KG1 (cell line): ENCODE measurements around the gene WDR64.

Experiments
- DNase-seq: peaks from one replicate; lab custom pipeline; 2025; lab: John Stamatoyannopoulos, UW

Gene WDR64

DNA sequence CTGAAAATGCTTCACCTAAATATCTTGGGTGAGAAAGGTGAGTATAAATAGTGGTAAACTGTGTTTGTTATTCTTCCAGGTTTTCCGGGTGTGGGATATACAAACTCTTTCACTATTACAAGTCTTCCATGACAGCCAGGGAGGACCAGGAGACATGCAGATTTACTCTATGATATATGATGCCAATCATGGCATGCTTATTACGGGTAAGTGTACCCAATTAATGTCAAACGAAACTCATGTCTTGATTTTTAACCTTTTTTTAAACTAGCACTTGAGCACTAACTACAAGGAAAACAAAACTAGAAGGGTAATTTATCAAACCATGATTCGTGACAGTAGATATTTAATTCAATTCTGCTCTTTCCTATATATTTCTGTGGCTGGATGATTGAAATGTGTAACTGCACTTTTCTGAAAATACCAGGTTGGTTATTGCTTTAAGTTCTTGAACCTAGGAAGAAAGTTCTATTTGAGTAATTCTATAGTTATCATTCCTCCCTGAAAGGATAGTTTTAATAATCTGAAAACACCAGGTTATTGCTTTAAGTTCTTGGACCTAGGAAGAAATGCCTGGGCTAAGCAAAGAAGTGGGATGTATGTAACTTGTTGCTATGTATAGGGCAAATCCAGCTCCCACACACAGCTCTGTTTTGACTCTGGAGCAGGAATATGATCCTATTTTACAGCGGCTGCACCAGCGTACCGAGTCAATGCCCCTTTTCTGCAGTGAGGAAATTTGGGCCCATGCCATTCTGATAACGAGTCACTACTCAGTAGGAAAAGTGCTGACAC lies 86.4 kb downstream of the WDR64 start:
- DNase-seq = no peak

DNA sequence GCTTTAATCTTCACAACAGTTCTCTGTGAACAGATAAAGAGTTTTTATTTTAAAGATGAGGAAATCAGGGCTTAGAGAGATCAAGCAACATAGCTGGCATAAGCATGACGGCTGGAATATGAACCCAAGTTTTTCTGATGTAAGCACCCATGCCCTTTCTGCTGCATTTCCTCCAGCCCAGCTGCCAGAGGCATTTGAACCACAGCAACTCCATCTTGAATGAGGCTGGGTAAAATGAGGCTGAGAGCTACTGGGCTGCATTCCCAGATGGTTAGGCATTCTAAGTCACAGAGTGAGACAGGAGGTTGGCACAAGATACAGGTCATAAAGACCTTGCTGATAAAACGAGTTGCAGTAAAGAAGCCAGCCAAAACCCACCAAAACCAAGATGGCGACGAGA lies 90.0 kb downstream of the WDR64 start:
- DNase-seq = no peak

DNA sequence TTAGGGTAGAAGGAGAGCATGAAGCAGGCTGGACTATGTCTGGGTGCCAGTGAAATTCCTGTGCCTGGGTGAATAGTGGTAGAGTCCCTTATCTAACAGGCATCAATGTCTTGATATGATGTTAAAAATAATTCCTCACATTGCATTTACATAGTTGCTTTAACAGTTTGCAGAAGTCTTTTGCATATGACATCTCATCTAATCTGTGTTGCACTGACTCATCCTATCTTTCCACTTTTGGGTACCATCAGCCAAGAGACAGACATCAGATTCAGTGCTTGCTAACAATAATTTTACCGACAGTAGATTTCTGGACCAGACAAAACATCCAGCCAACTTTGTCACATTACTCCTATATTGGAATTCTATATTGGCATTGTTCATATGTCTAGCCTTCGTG lies 92.5 kb downstream of the WDR64 start:
- no peak for DNase-seq

DNA sequence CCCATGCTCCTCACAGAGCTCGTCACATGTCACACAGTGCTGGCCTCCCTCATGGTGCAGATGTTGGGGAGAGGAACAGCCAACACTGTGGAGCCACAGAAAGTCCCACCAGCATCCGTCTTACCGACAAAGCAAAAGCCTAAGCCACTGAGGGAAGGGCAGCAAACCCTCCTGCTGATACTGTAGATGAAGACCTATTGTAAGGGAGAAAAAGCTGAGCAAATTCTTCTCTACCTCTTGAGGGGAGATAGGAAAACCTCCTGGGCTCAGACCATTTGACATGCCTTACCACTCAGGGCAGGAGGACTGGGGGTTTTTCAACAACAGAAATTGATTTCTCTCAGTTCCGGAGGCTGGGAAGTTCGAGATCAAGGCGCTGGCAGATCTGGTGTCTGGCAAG lies 95.9 kb downstream of the WDR64 start:
- DNase-seq = no peak

DNA sequence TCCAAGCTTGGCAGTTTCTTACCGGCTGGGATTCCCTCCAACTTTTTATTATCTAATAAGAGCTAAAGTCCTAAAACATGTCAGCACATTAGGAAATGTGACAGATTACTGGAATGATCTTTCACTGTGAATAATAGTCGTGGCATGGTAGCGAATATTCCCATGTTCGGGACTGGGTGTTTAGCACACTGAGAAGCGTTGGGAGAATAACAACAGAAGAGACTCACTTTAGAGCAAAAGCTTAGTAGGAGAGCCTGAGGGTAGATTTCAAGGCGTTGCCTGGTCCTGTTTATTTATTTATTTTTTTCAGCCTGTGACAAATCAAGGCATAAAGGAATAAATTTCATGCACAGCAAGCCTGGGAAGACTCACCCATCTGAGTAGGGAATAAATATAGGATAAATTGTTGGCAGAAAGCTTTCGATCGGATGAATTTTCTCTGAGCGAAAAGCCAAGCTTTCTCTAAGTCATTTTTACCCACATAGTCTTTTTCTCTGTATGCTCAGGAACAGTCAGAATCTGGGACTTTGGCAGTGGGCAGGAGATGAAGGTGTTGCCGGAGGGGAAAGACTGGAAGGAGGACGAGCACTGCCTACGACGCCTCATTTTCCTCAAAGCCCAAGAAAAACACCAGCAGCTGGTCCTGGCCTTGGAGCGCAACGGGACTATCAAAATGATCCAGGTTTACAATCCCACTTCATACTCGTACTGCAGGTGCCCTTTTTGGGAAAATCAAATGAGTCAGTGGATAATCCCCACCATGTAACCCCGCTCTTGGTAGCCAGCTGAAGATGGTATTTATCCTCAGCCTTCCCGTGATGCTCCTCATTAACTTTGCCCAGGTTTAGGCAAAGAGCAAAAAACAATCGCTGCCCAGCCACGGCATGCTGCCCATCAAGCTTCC lies 97.2 kb downstream of the WDR64 start:
- DNase-seq = no peak

DNA sequence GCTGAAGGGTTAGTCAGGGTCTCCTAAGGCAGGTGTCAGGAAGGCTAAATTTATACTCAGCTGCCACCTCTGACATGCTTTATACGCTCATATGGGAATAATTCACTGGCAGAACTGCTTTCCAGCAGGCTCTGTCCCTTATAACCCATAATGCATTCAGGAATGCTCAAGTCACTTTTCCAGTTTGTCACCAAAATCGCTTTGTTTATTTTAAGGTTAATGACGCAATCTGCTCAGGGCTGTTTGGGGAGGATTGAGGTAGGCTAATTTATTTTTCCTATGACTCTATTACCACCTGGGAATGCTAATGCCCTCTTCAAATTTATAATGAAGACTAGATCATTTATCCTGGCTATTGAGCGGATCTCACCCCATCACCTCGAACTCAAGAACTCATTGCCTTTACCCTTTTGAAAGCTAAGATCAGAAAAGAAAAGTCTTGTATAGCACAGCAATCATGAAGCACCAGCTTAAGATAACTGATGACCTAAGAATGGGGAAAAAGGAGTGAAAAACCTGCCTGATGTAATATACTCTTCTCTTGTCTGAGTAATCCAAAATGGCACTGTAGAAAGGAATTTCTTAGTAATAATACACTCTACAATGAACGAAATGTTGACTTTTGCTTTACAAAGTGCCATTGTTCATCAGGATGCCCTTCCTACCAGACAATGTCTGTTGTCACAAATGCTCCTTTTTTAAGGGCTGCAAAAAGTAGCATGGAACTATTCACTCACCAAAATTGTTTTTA lies 98.0 kb downstream of the WDR64 start:
- no peak for DNase-seq

DNA sequence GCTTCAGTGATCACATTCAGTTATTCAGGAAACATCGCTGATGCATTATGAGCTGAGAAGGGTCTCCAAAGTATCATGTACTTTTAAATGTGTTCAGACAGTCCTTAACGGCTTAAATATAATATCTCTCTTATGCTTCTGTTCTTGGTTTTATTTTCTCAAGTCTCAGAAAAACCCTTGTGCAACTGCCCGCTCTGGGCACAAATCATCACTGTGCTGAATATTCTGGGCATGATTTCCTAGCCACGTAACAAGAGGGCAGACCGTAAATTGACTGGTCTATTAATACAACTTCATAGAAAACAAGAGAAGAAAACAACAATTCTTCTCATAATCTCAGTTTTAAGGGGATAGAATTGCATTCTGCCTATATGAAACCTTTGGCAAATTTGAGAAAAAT lies 99.4 kb downstream of the WDR64 start:
- no peak for DNase-seq

DNA sequence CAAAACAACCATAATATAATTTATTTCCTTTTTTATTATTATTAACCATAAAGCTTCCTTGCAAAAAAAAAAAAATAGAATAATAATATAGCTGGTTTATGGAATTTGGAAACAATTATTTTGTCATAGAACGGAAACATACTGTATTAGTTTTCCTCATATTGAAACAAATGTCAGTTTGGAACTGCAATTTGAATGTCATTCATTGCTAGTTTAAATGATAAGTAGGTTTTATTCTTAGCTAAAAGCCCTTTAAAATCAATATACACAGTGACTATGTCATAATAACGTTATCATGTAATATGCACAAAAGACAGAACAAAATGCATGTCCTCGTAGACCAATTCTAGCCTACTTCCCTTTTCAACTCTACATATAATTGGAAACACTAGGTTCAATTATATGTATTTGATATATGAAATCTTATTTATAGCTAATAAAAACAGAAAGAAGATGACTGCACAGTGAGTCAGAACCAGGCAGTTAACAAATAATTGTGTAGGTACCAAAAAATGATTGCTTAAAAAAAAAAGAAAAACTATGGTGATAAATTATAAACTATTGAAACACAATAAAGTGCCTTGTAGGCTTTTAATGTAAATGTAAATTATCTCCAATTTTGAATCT lies 110.7 kb downstream of the WDR64 start:
- DNase-seq = no peak

DNA sequence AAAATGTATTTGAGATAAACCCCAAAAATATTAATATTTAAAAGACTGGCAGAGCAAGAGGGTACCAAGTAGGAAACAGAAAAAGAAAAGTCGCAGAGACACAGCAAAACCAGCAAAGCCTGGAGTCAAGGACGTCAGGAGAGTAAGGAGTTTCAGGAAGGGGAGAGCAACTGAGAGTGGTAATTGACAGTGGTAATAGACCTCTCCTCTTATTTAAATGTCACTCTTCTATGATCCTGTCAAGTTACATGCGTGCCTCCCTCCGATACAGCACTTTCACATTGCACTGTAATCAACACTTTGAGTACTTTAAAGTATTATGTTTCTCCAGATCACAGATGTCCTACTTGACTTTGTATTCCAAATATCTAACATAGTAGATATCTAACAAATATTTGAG lies 113.3 kb downstream of the WDR64 start:
- DNase-seq = no peak

DNA sequence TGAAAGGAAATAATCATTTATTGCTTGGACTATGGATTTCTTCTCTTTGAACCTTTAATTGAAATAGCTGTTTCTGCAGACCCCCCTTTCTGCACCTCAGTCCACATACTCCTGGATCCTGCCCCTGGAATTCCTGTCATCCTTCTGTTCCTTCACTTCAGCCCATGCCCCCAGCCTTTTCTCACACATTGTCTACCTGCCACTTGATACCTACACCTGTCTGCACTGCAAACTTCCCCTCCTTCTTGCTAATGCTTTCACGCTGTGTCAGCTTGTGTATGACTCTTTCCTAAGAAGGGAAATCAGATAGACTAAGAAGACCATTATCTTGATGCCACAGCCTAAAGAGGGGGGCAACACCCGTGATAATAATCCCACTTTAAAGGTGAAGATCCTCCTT lies 115.7 kb downstream of the WDR64 start:
- DNase-seq = no peak

DNA sequence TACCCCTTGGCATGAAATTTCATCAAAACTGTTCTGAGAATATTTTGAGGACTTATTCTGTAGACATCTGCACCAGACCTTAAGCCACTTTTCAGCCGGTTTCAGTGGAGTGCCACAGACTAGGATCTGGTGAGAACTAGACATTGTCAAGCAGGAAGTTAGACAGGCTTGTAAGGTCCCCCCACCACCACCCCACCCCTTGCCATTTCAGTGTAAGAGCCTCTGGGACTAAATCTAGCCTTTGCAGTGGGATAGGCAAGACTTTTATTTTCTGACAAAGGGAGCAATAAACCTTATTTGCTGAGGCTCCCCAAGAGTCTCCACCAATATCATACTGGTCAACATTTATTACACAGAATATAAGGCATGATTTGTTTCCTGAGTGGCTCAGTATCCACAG lies 118.0 kb downstream of the WDR64 start:
- DNase-seq = no peak

DNA sequence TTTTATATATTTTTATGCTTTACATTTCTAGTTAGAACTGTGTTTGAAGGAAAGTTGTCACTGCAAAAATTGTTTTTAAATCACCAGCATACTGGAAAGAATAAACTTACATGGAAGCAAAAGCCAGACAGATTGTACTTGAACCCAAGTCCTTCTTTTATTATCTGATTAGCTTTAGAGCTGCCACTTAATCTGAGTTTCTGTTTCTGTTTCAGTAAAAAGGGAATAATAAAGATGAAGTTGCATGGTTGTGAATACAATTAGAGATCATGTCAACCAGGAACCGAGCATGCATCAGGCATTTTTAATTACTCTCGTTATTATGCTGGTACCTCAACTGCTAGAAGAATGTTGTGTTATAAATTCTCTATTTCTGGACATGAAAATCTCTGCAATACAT lies 119.0 kb downstream of the WDR64 start:
- DNase-seq = no peak

DNA sequence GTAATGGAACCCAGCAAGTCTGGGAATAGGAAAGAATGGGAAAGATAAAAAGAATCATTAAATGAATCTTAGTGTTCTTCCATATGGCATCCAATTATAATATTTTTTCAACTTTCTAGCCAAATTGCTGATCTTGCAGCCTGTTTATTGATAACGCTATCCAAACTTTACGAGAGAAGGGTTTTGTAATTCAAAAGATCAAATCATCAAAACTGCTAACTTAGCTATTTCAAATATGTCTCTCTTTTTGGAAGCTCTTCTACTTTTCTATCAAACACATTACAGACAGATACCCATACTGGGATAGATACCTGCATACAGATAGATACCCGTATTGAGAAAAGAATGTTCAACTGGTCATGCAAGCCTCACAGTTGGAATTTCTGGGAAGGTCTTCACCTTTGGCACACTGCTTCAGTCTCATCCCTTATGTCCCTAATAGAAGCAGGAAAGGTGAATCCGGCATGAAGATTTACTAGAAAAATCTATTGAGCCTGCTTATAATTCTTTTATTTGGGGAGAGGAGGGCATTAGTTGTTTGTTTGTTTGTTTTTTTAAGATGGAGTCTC lies 120.9 kb downstream of the WDR64 start:
- no peak for DNase-seq

DNA sequence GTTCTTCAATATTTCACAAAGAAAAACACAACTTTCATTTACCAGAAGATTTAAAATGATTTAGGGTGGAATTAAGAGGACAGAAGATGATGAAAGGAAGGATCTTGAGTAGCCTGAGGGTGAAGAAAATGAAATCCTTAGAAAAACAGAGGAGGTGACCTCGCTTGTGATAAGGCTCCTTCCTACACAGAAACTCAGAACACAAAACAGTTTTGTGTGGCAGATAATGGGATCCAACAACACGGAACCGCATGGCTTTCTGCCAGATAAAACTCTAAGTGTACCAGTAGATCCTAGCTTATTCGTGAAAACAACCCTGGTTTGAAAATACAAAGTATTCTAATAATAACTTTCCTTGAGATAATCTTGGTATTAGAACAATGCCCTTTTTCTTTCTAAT lies 121.9 kb downstream of the WDR64 start:
- DNase-seq = no peak

DNA sequence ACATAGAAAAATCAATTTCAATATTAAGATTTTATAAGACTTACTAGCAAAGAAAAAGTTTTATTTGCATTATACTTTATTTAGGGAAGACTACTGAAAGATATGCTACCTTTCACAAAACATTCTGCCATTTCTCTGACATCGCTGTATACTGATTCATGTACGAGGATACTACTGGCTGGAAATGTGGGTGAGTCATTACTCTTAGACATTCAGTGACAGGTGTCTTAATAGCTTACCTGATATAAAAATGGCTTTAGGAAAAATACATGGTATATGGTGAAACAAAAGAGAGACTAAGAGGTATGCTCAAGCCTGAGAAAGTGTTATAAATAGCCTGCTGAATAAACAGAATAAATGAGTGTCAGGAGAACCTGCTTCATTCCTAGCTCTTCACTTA lies 122.9 kb downstream of the WDR64 start:
- DNase-seq = no peak

DNA sequence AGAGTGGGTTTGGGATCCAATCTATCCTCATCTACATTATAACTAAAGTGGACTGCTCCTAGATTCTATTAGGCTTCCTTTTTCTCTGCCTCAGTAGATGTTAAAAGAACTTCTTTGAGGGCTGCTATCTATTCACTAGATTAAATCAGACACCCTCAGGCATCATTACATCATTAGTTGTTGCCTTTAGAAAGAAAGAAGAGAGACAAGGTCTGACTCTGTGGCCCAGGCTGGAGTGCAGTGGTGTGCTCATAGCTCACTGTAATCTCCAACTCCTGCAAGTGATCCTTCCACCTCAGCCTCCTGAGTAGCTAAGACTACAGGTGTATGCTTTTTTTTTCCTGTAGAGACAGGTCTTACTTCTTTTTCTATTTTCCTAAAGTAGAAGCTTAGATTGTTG lies 124.8 kb downstream of the WDR64 start:
- no peak for DNase-seq

DNA sequence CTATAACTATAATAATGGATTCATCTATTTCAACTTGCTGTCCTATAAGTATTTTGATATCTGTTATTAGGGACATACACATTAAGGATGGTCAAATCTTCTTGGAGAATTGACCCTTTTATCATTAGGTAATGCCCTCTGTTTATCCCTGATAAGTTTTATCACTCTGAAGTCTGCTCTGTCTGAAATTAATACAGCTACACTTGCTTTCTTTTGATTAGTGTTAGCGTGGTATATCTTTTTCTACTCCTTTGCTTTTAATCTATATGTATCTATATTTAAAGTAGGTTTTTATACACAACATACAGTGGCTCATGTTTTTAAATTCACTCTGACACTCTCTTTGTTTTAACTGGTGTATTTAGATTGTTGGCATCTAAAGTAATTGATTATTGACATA lies 126.0 kb downstream of the WDR64 start:
- DNase-seq = no peak

DNA sequence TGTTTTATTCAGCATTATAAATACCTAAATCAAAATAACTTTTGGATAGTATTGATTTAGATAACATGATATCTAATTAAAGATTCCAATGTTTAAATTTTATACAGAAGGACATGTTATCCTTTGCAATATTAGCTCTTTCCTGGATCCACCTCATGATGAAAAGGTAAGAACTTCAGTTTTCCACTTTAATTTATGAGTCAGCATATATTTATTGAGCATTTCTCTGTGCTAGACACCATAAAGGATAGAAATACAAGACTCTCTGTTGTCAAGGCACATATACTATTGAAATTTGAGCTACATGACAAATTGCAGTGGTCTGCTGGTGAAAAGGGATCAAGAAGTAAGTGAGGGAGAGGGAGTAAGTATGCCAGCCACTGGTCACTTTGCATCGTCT lies 127.8 kb downstream of the WDR64 start:
- no peak for DNase-seq

DNA sequence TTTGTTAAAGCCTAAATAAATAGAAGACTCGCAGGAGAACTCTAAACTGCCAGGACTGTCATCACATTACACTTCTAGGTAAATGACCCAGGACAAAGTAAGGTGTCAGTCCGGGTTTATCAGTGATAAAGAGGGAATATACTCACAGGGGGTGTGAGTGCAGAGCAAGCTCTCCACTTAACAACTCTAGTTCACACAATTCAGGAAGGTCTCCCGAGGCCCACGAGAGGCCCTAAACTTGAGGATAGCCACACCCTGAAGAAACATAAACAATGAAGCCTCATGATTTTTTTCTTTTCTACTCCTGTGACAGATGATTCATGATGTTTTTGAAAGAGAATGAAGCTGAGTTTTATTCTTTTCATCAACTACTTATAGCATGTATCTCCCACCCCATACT lies 130.3 kb downstream of the WDR64 start:
- no peak for DNase-seq

DNA sequence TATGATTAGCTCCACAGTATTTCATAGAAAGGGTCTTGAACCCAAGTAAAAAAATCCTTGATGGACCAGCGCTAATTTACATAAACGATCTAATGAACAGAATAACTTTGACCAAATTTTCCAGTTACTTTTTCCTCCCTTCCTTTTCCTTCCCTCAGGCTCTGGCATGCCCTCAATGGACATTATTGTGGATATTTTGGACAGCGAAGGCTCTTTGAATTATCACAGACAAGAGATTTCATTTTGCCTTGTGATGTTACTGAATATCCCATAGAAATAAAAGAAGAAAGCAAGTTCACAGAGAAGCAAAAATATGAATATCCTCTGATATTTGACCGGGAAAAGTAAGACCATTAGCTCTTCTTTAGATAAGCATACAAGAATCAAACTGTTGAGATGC lies 135.6 kb downstream of the WDR64 start:
- DNase-seq = no peak

DNA sequence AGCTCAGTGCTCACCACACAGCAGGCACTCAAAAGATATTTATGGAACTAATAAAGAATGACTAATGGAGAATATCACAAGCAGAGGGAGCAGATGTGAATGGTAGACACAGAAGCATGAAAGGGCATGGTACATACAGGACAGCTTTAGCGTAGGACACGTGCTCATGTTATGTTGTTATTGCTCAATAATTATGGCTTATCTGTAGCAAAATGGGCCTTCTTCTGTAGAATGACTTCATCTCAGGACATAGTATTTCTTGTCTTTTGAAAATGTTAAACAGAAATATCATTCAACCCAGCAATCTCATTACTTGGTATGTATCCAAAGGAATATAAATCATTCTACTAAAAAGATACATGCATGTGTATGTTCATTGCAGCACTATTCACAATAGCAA lies 137.0 kb downstream of the WDR64 start:
- DNase-seq = no peak

DNA sequence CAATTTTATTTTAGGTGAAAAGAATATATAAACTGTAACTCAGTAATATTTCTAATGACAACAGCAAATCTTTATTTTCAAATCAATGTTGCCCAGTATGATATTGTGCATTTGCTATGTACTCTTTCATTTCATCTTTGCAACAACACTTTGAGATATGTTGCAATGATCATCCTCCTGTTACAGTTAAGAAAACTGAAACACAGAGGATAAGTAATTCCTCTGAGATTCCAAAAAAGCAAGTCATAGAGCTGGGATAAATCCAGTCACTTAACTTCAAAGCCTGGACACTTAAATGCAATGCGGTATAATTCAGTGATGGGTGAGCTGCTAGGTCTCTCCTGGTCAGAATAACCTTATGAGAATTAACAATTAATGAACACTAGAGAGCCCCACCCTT lies 147.3 kb downstream of the WDR64 start:
- DNase-seq = no peak
